Left forelimb (tissue), 1 donor: ENCODE results near the gene DOCK3.
"Not testable (repeated sequence)": the region's sequence is repeated elsewhere in the genome, so short reads cannot be mapped to it uniquely, and the experiment has no call there.

Experiments
- DNase-seq: peaks from one replicate; pipeline ENCODE4 v3.0.0-alpha.2; 2018; ENCODE audit warnings: low spot score

DOCK3 gene

DNA sequence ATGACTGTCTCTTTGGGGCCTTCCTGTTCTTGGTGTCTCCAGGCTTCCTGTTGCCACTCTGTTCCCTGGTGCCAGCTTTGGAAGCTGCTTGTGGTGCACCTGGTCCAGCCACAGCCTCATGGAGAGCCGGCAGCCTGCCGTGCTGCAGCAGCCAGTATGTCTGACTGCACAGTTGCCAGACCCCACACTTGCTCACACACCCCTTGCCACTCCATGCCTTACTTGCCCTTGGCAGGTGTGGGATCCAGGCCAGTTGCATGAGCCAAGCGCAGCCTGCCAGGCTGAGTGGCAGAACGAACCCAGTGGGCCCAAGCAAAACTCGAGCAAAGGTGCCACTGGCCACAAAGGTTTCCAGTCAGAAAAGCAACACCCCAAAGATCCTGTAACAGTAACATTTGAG, 309.2 kb downstream of the DOCK3 start:
- no peak for DNase-seq

DNA sequence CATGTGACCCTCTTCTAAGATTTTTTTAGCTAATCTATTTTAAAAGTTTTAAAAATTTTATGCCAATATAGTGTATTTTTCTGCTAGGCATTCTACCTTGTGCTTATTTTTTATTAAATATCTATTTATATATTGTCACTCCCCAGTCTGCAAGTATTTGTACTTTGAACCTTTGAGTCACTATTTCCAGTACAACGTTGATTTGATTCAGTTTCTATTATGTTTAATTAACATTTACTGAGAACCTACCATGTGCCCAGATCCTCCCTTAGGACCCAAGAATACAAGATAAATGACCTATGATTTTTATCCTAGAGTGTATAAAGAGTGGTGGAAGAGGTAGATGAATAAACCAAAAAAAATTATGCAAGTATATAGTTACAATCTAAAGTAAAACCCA, 311.2 kb downstream of the DOCK3 start:
- DNase-seq: no peak

DNA sequence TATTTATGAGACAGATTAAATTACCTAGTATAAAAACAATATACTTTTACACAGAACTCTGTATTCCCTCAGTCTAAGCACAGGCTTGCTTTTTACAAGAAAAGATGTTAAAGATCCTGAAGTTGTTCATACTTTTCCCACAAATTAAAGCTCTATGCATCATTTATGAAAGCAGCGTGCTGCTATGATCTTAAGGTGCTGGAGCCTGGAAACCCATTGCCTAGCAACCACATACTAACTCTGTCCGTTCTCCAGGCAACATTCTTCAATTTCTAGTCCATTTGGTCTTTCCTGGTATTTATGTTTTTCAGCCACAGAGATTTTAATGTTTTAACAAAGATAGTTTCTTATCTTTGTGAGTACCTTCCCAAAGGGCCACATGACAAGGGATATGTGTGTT, 312.0 kb downstream of the DOCK3 start:
- DNase-seq: no peak

DNA sequence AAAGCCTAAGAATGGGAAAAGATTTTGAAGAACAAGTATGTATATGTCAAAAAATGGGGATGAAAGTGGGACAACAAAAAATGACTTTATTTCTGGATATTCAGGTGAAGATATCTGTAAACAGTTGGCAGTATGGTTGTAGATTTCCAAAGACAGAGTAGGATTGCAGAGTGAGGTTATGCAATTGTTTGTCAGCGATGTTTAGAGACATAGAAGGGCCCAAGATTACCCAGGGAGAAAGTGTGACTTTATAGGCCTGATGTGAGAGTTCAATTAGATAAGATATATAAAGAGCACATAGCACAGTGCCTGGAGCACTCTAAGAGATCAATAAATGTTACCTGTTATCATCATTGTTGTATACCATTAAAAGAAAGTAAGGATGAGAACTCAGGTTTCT, 319.8 kb downstream of the DOCK3 start:
- no peak for DNase-seq

DNA sequence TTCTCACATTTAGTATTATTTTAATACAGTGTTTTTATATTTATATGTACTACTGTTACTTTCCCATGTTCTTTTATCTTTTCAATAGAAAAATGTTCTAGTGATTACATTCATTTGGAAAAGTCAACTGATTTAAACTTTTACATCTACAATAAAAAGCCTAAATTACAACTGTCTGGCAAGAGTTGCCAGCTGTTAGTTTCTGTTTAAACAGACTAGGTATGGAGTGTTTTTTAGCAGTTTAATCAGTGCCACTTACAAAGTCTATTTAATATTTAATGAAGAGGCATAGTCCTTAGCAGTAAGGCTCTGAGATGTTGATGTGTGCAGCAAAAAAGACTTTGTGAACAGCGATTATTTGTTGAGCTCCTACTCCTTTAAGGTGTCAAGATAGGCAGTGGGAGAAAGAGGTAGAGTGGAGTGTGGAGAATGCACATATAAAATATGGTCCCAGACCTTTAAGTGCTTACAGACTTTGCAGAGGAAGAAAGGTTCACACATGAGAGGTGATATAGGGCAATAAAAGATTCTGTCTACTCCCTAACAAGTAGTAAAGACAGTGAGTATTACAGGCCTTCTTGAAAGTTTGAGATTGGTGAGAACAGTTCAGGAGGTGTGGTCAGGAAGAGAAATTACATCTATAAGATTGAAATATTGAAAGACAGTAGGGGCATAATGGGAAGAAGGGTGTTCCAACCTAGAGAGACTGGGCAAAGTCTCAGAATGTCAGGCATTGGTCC, 320.5 kb downstream of the DOCK3 start:
- no peak for DNase-seq

DNA sequence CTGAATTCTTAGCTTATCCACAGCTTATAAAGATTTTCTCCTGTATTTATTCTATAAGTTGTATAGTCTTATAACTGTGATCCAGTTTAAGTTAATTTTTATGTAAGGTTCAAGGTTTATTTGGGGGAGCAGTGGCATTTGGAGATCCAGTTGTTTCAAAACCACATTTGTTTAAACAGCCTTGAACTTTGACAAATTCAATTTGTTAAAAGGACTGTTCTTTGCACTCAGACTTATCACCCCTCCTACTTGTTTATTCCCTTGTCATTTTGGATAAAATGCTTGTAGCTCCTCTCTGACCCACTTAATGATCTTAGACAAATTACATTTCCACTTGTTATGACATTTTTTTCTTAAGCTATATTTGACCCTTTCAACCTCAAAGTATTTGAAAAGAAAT, 327.8 kb downstream of the DOCK3 start:
- no peak for DNase-seq

DNA sequence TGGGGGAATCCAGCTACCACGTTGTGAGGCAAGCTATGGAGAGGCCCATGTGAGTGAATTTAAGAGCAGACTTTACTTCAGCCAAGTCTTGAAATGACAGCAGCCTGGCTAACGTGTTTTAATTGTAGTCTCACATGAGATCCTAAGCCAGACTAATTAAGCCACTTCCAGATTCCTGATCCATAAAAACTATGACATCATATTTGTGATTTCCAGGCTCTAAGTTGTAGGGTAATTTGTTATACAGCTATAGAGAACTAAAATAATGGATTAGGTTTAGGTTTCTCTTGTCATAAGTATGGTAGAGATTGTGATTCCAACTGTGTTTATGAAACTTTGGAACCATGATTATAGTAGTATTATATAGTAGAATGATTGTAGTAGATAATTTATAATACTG, 329.5 kb downstream of the DOCK3 start:
- DNase-seq: no peak

DNA sequence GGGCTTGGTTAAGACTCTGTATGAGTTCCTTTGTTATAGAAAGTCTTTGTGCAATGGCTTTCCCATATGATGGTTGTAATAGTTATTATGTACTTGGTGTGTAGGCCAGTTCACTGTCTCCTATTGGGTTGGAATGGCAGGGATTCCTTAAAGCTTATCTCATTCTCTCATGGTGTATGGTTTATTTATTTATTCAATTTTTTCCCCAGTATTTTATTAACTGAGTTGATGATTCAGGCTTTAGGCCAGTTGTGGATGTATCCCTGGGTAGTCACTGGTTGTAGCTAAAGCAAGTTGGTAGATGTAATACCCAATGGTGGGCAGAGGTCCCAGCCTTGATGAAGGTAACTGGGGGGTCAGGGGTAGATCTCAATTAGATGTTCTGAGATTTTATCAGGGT, 349.4 kb downstream of the DOCK3 start:
- DNase-seq: no peak

DNA sequence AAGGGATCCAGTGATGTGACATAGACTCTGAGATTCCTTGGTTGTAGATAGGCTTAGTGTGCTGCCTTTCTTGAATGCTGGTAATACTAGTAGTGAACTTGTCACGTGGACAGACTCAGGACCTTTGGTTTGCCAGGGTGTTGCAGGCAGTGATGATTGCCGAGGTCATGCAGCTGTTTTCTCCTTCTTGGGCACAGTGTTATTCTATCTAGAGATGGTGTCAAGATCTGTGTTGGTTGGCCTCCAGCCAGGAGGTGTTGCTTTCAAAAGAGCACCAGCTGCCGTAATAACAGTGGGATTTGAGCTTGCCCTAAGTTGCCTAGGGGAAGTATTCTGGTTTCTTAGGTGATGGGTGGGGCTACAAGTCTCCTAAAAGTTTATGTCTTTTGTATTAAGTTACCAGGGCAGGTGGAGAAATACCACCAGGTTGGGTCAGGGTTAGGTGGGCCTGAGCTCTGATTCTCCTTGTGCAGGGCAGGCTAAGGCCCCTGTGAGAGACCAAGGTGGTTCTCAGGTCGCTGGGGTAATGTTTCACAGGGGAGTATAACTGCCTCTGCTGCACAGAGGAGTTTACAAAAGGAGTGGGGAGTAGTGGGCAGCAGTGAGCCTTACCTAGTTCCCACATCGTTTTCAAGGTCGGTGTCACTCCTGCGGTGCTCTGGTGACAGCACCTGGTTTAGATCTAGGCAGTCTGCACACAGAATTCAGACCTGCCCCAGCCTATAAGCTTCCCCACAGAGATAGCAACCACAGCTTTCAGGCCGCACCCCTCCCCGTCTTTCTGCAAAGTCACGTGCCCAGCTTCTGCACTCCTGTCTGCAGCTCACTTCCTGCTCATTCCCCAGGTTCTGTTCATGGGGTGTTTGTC, 350.3 kb downstream of the DOCK3 start:
- DNase-seq: no peak

DNA sequence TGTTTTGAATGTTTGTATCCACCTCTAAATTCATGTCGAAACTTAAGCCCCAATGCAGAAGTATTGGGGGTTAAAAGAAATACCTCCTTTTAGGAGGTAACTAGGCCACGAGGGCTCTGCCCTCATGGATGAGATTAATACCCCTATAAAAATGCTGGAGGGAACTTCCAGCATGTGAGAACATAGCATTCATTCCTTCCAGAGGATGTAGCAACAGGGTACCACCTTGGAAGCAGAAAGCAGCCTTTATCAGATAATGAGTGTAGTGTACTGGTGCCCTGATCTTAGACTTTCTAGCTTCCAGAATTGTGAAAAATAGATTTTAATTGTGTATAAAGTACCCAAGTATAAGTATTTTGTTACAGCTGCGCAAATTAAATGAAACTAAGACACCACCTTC, 356.9 kb downstream of the DOCK3 start:
- DNase-seq: no peak

DNA sequence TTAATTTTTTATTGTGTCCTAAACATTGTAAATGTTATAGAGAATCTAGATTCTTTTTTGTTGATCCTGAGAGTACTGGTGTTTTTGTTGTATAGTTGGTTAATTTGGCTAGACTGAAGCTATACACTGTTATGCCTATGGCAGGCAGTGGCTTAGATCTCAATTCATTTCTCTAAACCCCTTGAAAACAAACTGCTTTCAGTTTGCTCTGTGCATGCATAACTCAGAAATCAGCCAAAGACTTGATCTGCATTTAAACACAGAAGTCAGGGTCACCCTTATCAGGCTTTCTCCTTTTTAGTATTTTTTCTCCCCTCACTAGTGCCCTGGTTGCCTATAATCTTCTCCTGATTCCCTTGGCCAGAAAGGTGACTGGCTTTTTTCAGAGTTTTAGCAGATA, 360.9 kb downstream of the DOCK3 start:
- no peak for DNase-seq

DNA sequence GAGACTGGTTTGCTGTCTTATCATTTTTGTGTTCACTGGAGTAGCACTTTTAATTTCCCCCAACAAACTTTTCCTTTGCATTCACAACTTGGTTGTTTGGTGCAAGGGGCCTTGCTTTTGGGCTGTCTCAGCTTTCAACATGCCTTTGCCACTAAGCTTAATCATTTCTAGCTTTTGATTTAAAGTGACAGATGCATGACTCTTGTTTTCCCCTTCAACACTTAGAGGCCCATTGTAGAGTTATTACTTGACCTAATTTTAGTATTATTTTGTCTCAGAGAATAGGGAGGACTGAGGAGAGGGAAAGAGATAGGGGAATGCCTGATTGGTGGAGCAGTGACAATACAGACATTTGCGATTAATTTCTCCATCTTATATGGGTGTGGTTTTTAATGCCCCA, 370.3 kb downstream of the DOCK3 start:
- no peak for DNase-seq

DNA sequence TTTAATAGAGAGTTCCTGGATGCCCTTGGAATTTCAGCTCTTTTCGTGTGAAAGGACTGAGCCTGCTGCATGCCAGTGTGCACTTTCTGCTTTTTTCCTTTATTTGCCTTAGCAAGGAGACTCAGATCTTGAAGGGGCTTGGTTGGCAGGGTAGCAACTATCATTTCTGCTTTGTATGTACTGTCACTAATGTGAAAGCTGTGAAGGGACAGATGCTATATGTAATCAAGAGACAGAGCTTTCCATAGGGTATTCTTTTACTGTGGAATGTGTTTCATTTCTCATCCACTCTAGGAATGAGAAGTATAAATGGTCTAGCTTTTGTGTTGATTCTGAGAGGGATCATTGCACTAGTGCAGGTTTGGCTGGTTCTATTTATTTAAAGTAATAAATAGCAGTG, 377.8 kb downstream of the DOCK3 start:
- DNase-seq: no peak

DNA sequence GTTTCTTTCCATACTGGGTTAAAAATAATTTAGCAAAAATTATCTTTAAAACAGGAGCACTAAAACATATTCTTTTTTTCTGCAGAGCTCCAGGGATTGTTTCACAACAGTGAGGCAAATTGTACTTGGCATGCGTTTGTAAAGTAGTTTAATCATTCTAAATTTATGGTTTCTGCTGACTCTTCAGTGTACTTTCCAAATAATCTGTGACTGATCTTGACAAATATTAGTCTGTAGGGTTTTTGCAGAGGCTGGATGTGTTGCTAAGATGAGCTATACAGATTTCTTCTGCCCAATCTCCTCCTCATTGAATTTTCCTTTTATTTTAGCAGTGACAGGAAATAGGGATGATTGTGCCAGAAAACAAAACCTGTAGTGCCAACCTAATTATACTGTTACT, 382.4 kb downstream of the DOCK3 start:
- DNase-seq: no peak

DNA sequence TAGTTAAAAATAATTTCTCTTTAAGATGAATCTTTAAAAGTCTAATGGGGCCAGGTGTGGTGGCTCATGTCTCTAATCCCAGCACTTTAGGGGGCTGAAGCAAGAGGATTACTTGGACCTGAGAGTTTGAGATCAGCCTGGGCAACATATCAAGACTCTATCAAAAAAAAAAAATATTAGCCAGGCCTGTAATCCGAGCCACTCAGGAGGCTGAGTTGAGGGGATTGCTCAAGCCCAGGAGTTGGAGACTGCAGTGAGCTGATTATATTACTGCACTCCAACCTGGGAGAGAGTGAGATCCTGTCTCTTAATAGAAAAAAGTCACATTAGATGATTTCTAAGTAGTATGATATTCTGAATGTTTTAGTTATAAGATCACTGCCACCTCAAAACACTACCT, 388.3 kb downstream of the DOCK3 start:
- DNase-seq: no peak

DNA sequence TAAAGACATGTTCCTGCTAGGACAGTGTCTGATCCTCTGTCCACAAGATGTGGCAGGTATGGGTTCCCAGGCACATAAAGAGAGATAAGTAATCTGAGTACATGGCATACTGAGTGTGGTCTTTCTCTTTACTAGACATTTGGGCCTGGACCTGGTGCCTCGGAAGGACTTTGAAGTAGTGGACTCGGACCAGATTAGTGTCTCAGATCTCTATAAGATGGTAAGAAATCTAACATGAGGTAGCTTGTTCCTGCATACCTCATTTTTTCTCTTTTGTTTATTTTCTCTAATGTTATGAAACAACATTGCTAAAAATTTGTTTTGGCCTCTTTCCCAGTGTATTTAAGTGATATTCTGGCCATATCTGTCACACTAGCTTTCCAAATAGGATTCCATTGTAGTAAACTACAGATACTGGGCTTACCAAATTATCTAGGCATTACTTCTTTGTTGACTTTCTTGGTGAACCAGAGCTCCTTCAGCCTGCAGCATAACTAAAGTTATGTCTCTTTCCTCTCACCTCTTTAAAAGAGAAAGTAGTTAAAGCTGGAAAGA, 400.6 kb downstream of the DOCK3 start:
- no peak for DNase-seq

DNA sequence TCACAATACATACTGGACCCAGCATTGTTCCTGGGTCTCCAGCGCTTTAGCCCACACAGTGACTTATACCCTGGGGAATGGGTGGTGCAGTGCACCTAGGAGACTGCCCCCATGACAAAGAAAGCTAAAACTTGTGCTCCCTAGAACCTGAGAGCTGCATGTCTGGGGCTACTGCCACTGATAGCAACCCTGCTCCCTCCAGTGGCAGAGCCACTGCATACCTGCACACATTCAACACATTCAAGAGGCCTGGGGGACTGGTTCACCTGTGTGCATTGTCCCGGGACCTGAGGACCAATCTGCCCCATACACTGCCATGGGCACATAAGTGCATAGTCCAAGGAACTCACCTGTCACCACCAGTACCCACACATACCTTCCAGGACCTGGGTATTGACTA, 407.6 kb downstream of the DOCK3 start:
- no peak for DNase-seq

DNA sequence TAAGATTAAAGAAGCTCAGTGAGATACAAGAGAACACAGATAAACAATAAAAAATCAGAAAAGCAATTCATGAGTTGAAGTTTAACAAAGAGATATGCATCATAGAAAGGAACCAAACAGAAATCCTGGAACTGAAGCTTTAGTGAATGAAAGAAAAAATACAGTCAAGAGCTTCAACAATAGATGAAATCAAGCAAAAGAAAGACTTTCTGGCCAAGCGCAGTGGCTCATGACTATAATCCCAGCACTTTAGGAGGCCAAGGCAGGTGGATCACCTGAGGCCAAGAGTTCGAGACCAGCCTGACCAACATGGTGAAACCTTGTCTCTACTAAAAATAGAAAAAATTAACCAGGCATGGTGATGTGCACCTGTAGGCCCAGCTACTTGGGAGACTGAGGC, 408.8 kb downstream of the DOCK3 start:
- DNase-seq: no peak

DNA sequence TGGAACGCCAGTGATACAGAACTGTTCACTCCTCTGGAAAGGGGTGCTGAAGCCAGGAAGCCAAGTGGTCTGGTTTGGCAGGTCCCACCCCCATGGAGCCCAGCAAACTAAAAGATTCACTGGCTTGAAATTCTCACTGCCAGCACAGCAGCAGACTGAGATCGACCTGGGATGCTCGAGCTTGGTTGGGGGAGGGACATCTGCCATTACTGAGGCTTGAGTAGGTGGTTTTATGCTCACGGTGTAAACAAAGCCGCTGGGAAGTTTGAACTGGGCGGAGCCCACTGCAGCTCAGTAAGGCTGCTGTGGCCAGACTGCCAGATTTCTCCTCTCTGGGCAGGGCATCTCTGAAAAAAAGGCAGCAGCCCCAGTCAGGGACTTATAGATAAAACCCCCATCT, 417.4 kb downstream of the DOCK3 start:
- DNase-seq: not testable (repeated sequence)

DNA sequence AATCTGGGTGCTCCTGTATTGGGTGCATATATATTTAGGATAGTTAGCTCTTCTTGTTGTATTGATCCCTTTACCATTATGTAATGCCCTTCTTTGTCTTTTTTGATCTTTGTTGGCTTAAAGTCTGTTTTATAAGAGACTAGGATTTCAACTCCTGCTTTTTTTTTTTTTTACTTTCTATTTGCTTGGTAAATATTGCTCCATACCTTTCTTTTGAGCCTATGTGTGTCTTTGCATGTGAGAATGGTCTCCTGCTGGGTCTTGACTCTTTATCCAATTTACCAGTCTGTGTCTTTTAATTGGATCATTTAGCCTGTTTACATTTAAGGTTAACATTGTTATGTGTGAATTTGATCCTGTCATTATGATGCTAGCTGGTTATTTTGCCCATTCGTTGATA, 420.1 kb downstream of the DOCK3 start:
- not testable (repeated sequence) for DNase-seq

DNA sequence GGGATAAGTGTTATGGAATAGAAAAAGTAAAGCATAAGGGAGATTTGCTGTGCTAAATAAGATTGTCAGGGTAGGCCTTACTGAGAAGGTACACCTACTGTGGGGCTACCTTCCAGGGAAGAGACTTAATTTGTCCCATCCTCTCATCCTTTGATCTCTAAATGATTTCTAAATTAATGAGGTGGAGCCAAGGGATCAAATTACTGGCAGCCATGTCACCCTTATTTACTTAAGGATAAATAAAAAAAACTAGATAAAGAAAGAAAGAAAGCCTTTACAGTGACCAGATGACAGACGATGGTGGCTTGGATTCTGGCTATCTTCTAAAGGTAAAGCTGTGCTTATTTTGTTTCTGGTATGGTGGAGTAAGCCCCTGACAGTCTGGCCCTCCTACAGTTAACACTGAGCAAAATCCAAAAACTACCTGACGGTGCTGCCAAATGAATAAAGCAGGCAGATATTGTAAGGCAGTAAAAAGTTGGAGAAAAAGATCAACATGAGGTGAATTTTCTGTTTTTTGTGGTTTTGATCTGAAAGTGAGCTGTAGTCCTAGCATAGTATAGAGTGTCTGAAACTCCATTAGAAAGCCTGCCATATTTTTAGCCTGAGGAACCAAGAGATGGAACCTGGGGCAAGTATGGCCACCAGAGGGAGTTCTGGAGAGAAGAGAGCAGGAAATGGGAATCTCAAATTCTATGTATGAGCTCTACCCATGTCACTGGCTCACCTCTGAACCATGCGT, 425.2 kb downstream of the DOCK3 start:
- DNase-seq: no peak

DNA sequence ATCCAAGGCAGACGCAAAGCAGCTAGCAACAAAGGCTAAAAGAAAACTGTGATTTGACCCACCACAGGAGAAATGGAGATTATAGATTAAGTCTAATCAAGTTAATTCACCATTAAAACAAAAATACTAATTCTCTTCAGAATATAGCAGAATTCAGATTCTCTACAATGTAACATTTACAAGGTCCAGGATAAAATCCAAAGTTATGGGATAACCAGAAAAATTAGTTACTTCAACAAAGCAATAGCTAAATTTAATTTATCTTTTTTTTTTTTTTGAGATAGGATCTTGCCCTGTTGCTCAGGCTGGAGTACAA, 425.8 kb downstream of the DOCK3 start:
- no peak for DNase-seq

DNA sequence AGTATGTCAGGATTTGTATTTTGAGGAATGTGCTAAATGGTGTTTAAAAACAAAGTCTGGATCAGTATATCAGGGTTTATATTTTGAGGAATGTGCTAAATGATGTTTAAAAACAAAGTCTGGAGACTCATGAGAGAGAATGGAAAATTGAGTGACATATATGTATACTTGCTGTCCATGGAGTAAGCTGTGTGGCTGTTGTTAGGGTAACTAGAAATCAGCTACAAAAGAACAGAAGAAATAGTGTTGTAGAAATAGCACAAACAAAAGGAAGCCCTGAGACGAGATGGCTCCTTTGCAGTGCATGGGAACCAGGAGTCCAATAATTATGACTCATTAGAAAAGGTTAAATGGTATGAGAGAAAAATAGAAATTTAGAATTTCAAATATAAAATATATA, 427.7 kb downstream of the DOCK3 start:
- DNase-seq: no peak
